ENCODE results near the gene SLC22A23.

- TF ChIP-seq CTCF (IDR thresholded peaks at IDR 0.05): no peak
- TF ChIP-seq POLR2A (IDR thresholded peaks at IDR 0.05): no peak
Observed at GRCh38 chr6:3376064-3376463, 80.8 kb downstream of the SLC22A23 start.

Measured in adrenal gland (tissue), 5 donors.